GM18520 (cell line): Measurements from ENCODE around the gene LTF.
"Not testable (repeated sequence)": the region's sequence is repeated elsewhere in the genome, so short reads cannot be mapped to it uniquely, and the experiment has no call there.

Source experiments
- ATAC-seq: cut with Tn5 transposase; IDR thresholded peaks from one replicate; pipeline ENCODE4 v1.9.1; 2021; ENCODE audit not compliant: unreplicated experiment

The LTF gene

DNA sequence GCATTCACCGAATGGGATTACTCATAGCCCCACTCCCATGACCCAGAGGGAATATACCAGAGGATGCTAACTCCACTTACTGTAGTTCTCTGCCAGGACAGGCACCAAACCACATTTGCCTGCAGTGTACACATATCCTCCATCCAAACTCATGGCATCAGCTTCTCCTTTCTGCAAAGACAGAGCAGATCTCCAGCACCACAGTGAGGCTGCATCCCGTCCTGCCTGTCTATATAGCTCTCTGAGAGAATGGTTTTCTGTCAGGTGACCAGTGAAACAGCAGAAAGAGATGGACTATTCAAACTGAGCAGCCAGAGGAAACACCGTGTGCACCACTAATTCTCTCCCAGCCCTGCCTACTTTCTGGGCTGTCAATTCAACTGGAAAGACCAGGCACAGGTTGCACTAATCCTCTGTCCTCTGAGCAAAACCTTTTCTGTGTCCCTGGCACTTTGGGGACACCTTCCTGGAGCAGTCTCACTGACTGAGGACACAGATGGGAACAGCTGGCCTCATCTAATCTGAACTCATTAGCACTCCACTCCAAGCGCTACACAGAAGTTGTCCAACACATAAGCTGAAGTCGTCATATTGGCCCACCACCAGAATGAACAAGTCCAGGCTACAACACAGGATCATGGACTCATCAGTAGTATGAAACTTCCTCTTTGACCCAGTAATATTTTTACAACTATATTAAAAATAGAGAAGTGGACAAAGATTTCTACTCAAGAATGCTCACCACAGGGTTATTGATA is 17.3 kb downstream of the LTF start:
- ATAC-seq: no peak

DNA sequence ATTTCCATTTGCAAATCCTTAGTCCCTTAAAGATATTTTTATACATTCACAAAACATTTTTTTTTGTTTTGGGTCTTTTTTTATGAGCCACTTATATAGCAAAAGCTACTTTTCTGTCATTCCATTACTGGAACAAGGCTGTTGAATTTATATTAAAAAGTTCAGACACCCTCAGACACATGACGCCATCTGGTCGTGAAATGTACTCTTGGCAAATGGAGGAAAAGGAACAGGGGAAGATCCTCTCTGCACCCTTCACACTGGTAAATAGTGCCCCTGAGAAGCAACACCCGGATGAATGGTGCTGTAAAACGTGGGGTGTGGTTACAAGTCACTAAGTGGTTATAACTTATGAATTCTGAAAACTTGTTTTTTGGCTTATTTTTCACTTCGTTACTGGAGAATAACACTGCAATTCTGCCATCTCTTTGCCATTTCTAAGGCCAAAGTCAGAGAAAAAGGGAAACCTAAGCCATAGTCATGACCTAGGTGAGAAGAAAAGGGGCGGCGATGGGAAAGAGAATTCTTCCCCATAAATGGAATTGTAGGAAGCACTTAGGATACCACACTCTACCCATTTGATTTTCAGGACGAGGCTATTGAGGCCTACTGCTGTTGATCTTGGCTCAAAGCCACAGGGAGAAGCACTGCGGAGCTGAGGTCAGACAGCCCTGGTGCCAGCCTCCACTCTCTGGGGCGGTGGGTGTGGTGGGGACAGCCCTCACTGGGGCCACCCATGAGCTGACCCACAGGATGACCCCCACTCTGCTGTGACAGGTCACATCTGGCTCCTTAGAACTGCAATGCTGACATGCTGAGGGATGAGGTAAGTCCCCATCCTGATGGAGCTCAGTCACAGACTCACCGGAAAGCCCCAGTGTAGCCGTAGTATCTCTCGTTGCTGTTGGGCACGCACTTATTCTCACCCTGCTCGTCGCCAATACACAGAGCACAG is 21.9 kb downstream of the LTF start:
- no peak for ATAC-seq

DNA sequence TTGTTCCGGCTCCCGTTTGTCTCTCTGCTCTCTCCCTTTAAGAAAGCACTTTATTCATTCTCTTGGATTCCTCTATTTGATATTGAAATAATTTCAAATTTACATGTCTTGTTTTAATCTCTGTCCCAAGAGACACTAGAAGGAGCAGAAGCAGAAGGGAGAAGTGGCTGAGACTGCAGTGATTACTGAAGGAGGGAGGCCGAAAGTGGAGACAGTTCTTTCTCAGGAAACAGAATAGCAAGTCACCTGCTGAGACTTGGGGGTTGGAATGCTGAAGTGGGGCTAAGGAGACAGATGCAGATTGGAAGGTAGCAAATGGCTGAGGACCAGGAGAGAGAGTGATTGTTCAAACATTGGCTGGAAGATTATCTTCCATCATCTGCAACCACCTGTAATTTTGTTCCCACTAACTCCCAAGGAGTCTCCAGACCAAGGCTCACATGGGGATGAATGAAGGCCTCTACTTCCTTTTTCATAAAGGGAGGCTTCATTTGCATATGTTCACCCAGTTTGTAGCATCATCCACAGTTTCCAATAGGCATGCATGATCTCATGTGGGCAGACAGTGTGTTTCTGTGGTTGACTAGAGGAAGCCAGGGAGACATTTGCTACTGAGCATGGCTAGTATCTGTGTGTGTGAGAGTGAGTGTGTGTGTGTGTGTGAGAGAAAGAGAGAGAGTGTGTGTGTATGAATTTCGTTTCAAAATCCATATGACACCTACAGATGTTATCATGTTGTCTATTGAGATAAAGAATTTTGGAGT is 24.0 kb downstream of the LTF start:
- no peak for ATAC-seq

DNA sequence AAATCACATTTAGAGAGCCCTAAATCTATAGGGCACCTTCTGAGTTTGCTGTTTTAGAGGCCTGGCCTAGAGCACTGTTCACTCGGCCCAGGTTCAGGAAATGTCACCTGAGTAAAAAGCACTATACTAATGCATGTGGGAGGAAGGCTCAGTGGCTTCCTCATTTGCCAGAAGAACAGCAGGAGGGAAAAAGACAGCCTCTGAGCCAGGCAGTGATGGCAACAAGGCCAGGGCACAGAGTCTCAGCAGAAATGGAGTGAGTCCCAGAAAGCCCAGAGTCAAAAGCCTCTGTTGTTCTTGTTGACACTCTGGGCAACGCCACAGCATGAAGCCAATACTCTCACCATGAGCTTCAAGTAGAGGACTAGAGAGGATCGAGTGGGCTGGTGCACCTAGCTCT is 25.9 kb downstream of the LTF start:
- no peak for ATAC-seq

DNA sequence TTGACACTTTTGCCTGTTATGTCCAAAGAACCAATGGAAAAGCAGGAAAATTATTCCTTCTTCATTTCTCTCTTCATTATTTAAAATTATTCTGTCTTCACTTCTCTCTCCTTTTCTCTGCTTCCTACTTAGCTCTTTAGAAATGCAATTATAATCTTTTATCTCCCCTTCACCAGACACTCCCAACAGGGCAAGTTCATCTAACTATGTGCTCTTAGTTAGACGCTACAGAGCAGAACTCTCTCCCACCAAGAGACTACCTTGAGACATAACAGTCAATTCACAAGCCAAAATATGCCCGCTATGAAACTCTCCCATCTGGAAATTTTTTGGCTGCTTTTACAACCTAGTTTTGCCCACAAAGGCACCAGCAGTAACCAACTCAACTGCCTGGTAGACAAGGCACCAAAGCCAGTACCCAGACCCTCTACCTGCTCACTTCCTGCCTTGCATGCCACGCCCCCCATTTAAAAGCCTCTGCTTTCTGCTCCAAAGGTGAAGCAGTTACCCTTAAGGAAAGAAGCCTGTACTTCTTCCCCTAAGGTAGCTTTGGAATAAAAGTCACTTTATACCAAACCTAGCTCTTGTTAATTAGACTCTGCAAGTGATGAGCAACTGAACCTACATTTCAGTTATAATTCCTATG is 29.5 kb downstream of the LTF start:
- no peak for ATAC-seq

DNA sequence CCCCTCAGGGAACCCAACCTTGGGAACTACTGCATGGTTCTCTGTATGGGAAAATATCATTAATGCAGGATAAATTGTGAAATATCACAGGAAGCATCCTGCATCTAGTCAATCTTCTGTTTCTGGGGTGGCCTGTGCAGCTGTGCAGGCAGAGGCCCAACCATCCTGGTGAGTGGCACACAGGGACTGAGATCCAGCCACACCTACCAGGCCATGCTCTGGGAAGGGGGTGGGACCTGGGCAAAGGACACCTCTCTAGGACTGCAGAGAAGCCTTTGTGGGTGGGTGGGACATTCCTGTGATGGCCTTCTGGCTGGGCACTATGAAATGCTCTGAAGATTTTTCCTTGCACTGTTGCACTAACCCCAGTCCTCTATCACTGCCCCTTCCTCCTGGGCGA is 30.9 kb downstream of the LTF start:
- ATAC-seq: no peak

DNA sequence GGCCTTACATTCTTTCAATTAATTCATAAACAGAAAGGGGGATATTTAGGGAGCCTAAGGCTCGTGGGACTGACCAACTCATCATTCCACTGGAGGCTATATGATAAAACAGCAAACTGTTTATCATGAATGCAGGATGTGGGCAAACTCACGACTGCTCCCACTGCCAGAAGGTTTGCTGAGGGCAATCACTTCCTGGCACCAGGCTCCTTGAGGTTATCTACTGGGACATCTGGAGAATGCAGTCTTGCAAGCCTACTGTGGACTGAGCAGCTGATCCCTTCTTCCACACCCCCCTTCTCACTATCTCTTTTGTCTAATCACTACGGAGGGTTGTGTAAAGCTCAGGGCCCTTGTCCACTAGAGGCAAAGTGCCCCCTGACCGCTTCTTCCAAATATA is 31.6 kb downstream of the LTF start:
- ATAC-seq: not testable (repeated sequence)

DNA sequence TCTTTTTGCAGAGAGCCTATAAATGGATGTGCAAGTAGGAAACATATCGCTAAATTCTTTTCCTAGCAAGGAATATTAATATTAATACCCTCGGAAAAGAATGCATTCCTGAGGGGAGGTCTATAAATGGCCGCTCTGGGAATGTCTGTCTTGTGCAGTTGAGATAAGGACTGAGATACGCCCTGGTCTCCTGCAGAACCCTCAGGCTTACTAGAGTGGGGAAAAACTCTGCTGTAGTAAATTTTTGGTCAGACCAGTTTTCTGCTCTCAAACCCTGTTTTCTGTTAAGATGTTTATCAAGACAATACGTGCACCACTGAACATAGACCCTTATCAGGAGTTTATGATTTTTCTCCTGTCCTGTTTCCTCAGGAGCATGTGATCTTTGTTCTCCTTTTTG is 32.8 kb downstream of the LTF start:
- ATAC-seq: not testable (repeated sequence)

DNA sequence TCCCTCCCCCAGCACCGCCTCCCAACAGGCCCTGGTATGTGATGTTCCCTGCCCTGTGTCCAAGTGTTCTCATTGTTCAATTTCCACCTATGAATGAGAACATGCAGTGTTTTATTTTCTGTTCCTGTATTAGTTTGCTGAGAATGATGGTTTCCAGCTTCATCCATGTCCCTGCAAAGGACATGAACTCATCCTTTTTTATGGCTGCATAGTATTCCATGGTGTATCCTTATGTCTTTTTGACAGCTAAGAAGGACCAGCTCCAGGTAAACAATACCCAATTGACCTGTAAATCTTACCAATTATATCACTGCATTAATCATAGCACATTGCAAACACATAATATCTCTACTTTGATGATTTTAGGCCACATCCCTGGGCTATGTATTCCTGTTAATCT is 33.8 kb downstream of the LTF start:
- ATAC-seq: not testable (repeated sequence)

DNA sequence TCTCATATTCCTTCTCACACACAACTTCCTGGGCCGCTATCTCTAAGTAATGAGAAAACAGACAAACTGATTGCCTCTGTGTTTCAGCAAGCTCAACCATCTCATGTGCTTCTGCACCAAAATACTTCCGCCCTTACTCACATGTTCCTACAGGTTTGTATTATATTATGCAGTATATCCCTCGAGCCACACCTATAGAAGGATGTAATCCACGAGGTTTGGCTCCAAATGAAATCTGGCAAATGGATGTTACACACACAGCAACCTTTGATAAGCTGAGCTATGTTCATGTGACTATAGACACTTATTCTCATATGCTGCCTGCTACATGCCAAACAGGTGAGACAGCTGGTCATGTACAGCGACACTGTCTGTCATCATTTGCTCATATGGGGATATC is 35.0 kb downstream of the LTF start:
- ATAC-seq: no peak

DNA sequence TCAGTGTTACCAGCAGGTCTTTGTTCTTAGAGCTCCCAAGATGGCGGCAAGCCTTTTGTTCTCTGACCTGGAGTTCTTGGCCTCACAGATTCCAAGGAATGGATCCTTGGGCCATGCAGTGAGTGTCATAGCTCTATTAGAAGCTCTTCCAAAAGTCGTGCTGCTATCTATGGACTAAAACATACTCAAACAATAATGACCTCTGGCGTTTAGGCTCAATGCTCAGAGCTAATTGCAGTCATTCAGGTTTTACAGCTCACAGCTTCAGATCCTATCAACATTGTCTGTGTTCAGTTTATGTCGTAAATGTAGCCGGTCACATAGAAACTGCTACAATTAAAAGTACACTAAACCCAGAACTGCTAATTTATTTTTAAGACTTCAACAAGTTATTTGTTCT is 35.5 kb downstream of the LTF start:
- no peak for ATAC-seq

DNA sequence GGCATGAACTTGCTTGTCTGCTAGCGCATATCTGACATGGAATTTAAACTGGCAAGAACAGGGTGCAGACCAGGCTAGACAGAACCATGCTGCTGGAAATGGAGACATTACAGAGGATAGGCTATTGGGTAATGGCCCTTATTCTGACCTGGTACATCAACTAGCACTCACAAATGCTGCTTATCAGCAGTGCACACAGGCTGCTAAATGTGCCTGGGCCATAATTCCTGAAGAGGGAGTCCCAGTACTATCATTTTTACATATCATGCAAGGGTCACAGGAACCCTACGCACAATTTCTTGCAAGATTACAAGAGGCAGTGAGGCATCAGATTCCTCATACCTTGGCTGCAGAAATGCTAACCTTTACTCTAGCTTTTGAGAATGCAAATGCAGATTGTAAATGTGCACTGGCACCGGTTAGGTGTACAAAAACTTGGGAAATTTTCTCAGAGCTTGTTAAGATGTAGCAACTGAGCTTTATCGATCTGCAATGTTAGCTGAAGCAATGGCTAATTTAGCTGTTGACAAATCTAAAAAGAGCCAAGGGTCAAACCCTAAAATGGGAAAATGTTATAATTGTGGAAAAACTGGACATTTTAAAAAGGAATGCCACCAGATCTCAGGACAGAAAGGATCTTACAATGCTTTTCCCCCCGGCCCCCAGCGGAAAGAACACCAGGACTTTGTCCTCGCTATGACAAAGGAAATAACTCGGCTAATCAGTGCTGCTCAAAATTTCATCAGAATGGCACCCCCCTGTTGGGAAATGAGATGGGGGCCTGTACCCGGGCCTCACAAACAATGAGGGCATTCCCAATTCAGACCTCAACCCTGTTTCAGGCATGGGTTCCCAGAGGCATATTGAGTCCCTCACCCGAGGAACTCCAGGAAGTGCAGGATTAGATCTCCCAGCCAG is 36.5 kb downstream of the LTF start:
- ATAC-seq: no peak

DNA sequence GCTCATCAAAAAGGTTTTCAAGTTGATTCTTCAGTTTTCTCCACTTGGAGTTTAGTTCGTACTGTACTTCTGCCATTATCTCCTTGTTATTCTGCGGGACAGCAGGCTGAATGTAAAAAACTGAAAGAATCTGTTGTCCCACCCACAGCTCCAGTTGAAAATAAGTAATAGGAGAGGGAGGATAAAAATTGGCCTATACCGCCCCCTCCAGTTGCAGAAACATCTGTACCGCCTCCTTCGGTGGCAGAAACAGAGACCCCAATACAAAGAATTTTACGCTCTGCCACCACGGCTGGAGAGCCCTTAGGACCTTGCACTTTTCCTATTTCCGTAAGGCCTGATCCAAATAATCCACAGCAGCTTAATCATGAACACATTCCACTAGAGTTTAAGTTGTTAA is 37.3 kb downstream of the LTF start:
- not testable (repeated sequence) for ATAC-seq

DNA sequence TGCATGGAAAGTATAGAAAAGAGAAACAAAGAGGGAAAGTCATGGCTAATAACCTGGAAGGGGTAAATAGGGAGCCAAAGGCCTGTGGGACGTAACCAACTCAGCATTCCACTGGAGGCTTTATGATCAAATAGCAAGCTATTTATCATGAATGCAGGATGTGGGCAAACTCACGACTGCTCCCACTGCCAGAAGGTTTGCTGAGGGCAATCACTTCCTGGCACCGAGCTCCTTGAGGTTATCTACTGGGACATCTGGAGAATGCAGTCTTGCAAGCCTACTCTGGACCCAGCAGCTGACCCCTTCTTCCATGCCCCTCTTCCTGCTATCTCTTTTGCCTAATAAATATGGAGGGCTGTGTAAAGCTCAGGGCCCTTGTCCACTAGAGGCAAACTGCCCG is 38.2 kb downstream of the LTF start:
- not testable (repeated sequence) for ATAC-seq

DNA sequence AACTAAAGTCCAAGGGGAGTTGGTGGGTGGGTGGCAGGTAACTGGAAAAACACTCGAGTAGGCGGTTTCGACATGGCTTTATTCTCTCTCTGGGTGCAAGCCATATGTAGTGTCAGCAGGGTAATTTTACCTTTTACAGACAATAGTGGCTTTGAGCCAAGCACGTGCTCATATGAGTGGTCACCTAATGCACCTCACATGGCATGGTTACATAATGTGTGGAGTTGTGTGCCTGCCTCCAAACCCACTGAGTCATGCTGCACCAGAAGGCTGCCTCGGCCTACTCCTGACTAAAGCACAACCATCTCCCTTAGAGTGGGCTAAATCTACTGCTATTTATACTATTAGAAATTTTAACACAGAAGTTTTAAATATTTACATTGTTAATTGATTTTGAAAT is 41.1 kb downstream of the LTF start:
- no peak for ATAC-seq

DNA sequence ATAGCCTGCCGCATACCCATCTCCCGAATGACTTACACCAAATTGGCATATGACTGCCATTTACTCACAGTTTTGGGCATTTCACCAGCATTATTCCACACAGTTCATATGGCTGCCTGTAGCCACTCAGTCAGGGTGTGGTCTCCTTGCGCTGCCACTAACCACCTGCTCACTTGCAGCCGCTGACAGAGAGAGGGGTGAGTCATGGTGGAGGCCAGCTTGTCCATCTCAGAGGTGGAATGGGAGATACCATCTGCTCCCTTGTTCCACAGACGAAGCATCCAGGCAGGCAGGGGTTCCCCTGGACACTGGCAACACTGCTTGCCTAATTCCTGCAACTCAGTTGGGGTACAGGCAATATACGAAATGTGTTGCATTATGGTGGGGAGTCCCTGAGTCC is 42.1 kb downstream of the LTF start:
- no peak for ATAC-seq

DNA sequence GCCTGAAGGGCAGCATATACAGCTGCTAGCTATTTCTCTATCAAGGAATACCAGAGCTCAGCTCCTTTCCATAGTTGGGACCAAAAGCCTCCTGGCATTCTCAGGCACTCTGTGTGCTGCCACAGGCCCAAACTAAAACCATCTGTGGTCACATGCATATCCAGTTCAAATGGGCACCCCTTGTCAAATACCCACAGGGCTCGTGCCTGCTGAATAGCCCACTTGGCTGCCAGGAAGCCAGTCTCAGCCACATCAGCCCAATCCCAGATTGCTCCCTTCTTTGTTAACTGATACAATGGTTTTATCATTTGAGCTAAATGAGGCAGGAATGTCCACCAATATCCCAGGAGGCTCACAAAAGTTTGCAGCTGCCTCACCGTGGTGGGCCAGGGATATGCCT is 43.8 kb downstream of the LTF start:
- no peak for ATAC-seq

DNA sequence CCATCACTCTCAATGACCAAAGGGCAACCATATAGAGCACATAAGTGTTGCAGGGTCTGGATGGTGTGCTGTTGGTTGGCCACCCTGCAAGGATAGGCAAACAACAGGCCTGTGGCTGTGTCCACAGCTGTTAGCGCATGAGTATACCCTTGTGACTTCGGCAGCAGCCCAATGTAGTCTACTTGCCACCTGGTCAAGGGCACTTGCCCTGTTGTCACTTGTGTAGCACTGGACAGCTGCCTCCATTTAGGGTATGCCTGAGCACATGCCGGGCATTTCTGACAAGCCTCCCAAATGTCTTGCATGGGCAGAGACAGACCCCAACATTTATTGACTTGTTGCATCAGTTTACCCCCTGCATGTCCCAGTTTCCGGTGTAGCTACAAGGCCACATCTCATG is 44.9 kb downstream of the LTF start:
- ATAC-seq: no peak

DNA sequence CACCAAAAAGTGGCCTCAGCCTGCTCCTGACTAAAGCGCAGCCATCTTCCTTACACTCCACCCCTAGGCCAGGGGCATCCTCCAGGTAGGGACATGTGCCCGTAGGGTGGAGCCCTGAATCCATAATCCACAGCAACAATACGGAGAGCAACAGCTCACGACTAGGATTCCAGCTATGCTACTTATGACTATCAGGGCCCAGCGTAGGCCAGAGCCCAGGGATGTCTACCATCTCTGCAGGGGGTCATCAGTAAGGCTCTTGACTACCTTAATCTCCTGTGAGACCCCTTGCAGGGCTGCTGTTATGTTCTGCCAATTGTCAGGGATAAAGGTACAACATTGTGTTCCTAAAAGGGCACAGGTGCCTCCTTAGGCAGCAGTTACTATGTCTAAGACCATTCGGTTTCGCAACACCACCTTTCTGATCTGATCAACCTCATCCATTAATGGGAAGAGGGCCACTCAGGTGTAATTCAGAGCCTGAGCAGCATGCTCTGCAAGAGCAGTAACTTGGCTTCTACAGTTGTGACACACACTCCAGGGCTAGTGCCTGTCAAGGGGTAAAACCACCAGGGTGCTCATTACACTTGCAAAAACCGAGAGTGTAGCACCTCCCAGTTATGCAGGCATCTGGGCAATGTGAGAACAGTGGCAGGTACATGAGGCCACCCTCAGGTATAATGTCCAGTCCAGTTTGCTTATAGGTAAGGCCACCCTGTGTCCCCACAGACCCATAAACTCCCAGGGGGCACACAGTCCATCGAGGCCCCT is 46.7 kb downstream of the LTF start:
- ATAC-seq: no peak
